GM12878 (cell line): Measurements from ENCODE around the gene HLA-DPB1.

Experiments
- BMI1 ChIP-seq: fragments of 450-650 bp; IDR thresholded peaks from 2 replicates; pipeline ENCODE4 v1.6.1; 2016; ENCODE audit warnings: mild to moderate bottlenecking, moderate library complexity, borderline replicate concordance
- EZH2 ChIP-seq: IDR thresholded peaks from 2 replicates; pipeline ENCODE4 v1.6.1; 2012; ENCODE audit warnings: low read depth, mild to moderate bottlenecking, control low read depth, inconsistent platforms, low read length, borderline replicate concordance; ENCODE audit not compliant: control insufficient read depth
- HDGF ChIP-seq: fragments of 450-650 bp; IDR thresholded peaks from 2 replicates; pipeline ENCODE4 v1.6.1; 2016; ENCODE audit warnings: antibody characterized with exemption
- NR2C2 ChIP-seq: IDR thresholded peaks from 2 replicates; pipeline ENCODE4 v1.6.1; 2011; ENCODE audit warnings: borderline replicate concordance, low read depth; ENCODE audit not compliant: control insufficient read depth, insufficient read length
- NRF1 ChIP-seq: conservative IDR thresholded peaks from 2 replicates; pipeline ENCODE4 v1.6.1; 2011; ENCODE audit warnings: mild to moderate bottlenecking, low read depth, low read length, improper control_type of control experiment
- TF ChIP-seq, protein P1 (sequence below): fragments of 450-650 bp; conservative IDR thresholded peaks from 2 replicates; pipeline ENCODE4 v1.6.1; 2017; ENCODE audit warnings: mild to moderate bottlenecking, moderate library complexity
- TF ChIP-seq, protein P2 (sequence below), 3 experiments: IDR thresholded peaks in 2 of 3; conservative IDR thresholded peaks in 1 of 3; 2 replicates each; pipeline ENCODE4 v1.5.1; 2011; ENCODE audit warnings: low read depth in 3 of 3, low read length in 3 of 3, mild to moderate bottlenecking in 3 of 3, control low read depth in 2 of 3, moderate library complexity in 2 of 3, inconsistent platforms in 1 of 3, mixed read lengths in 1 of 3; ENCODE audit not compliant: control insufficient read depth in 2 of 3, insufficient read depth in 1 of 3; ENCODE audit errors: extremely low read depth in 1 of 3

DNA sequence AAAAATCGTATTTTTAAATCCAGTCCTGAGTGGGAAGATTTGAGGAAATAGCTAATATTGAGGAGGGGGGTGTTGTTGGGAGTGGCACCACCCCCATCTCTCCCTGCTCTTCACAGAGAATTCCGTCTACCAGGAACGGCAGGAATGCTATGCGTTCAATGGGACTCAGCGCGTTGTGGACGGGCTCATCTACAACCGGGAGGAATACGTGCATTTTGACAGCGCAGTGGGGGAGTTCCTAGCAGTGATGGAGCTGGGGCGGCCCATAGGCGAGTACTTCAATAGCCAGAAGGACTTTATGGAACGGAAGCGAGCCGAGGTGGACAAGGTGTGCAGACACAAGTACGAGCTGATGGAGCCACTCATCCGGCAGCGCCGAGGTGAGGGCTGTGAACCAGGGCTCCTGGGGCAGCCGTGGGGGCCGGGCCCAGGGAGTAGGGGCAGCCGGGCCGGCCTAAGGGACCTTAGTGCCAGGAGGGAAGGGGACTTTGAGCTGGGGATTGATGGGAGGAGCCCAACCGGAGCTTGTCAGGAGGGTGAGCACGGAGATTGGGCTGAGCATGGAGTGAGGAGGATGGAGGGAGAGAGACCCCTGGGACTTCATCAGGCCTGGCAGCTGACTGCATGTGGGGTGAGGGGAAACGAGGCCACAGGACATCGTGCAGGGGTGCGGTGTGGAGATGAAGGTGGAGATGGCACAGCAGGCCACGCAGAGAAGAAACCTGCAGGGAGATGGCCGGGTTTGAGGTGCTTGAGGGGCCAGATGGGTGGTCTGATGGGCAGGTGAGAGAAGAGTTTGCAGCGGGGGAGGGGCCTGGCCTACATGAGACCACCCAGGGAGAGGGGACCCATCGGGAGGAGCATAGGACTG, 41.3 kb downstream of the HLA-DPB1 start:
- TF ChIP-seq, protein P1, sequence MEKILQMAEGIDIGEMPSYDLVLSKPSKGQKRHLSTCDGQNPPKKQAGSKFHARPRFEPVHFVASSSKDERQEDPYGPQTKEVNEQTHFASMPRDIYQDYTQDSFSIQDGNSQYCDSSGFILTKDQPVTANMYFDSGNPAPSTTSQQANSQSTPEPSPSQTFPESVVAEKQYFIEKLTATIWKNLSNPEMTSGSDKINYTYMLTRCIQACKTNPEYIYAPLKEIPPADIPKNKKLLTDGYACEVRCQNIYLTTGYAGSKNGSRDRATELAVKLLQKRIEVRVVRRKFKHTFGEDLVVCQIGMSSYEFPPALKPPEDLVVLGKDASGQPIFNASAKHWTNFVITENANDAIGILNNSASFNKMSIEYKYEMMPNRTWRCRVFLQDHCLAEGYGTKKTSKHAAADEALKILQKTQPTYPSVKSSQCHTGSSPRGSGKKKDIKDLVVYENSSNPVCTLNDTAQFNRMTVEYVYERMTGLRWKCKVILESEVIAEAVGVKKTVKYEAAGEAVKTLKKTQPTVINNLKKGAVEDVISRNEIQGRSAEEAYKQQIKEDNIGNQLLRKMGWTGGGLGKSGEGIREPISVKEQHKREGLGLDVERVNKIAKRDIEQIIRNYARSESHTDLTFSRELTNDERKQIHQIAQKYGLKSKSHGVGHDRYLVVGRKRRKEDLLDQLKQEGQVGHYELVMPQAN, result no peak
- TF ChIP-seq EZH2 (no peak), BMI1 (no peak), NR2C2 (no peak), HDGF (0 out of 2 replicates have a peak, but pooled peaks have one; percentile 34), NRF1 (no peak)
- TF ChIP-seq, protein P2, sequence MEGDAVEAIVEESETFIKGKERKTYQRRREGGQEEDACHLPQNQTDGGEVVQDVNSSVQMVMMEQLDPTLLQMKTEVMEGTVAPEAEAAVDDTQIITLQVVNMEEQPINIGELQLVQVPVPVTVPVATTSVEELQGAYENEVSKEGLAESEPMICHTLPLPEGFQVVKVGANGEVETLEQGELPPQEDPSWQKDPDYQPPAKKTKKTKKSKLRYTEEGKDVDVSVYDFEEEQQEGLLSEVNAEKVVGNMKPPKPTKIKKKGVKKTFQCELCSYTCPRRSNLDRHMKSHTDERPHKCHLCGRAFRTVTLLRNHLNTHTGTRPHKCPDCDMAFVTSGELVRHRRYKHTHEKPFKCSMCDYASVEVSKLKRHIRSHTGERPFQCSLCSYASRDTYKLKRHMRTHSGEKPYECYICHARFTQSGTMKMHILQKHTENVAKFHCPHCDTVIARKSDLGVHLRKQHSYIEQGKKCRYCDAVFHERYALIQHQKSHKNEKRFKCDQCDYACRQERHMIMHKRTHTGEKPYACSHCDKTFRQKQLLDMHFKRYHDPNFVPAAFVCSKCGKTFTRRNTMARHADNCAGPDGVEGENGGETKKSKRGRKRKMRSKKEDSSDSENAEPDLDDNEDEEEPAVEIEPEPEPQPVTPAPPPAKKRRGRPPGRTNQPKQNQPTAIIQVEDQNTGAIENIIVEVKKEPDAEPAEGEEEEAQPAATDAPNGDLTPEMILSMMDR (IDR thresholded peaks at IDR 0.05 in 2 of 3, conservative IDR thresholded peaks at IDR 0.05 in 1 of 3; ENCODE audit: control insufficient read depth in 2 of 3, extremely low read depth in 1 of 3, insufficient read depth in 1 of 3, low read depth in 3 of 3, low read length in 3 of 3), result no peak
